Fibroblast of lung (primary cell): Measurements from ENCODE around the gene PRR16. TPM values are rescaled to one million over a fixed set of nuclear protein-coding genes. Genes with fewer than 3 reads are reported as not detected.
A peak's percentile ranks its signal among the peaks of the same experiment; 100 is the strongest.

Experiments used
- DNase-seq, 2 donors: peaks; one replicate each; pipeline versions ENCODE4 v3.0.0 to v3.0.0-alpha.2; 2010; ENCODE audit warnings: low read depth in 2 of 2
- H2AFZ ChIP-seq: 2 replicates; pipeline ENCODE4 v1.5.1; 2012; ENCODE audit warnings: low read length, control low read depth, inconsistent platforms
- H3K27ac ChIP-seq: 2 replicates; pipeline ENCODE4 v1.5.1; 2011; ENCODE audit warnings: low read length, control low read depth; ENCODE audit not compliant: insufficient read depth
- H3K27me3 ChIP-seq: 2 replicates; pipeline ENCODE4 v1.5.1; 2011; ENCODE audit warnings: mild to moderate bottlenecking, low read length; ENCODE audit not compliant: control insufficient read depth, insufficient read depth
- H3K36me3 ChIP-seq: 2 replicates; pipeline ENCODE4 v1.5.1; 2011; ENCODE audit warnings: low read length; ENCODE audit not compliant: control insufficient read depth, insufficient read depth
- H3K4me1 ChIP-seq: 2 replicates; pipeline ENCODE4 v1.5.1; 2011; ENCODE audit warnings: low read length; ENCODE audit not compliant: control insufficient read depth, insufficient read depth; ENCODE audit errors: extremely low read depth
- H3K4me2 ChIP-seq: 2 replicates; pipeline ENCODE4 v1.5.1; 2011; ENCODE audit warnings: low read length, control low read depth; ENCODE audit not compliant: insufficient read depth; ENCODE audit errors: extremely low read depth
- H3K4me3 ChIP-seq, 4 experiments: fragments of 200-600 bp in 1 of 4; sonication (generic) in 1 of 4; replicated peaks in 1 of 4; 2 replicates each; pipeline ENCODE4 v1.5.1; 2011 to 2016; ENCODE audit warnings: low read length in 4 of 4, low read depth in 3 of 4, mild to moderate bottlenecking in 3 of 4, control low read depth in 2 of 4, inconsistent platforms in 1 of 4, mixed read lengths in 1 of 4; ENCODE audit not compliant: insufficient read depth in 1 of 4; ENCODE audit errors: control extremely low read depth in 1 of 4
- H3K79me2 ChIP-seq: 2 replicates; pipeline ENCODE4 v1.5.1; 2012; ENCODE audit warnings: mild to moderate bottlenecking, low read length, inconsistent platforms; ENCODE audit not compliant: control insufficient read depth, insufficient read depth
- H3K9ac ChIP-seq: 2 replicates; pipeline ENCODE4 v1.5.1; 2011; ENCODE audit warnings: mild to moderate bottlenecking, low read length, control low read depth; ENCODE audit not compliant: insufficient read depth
- H3K9me3 ChIP-seq: 2 replicates; pipeline ENCODE4 v1.5.1; 2012; ENCODE audit warnings: low read depth, low read length; ENCODE audit not compliant: control insufficient read depth, insufficient read depth
- H4K20me1 ChIP-seq: 2 replicates; pipeline ENCODE4 v1.5.1; 2011; ENCODE audit warnings: low read length; ENCODE audit not compliant: control insufficient read depth, insufficient read depth; ENCODE audit errors: extremely low read depth
- CTCF ChIP-seq, 2 donors: IDR thresholded peaks in 1 of 2; conservative IDR thresholded peaks in 1 of 2; 1 replicate in 1 of 2; 2 replicates in 1 of 2; pipeline ENCODE4 v1.5.1; 2011 to 2012; ENCODE audit warnings: low read length in 2 of 2, control low read depth in 1 of 2, inconsistent platforms in 1 of 2, low read depth in 1 of 2, mild to moderate bottlenecking in 1 of 2
- EZH2 ChIP-seq: IDR thresholded peaks from 2 replicates; pipeline ENCODE4 v1.5.1; 2012; ENCODE audit warnings: low read length, control low read depth, mild to moderate bottlenecking; ENCODE audit errors: missing control alignments
- polyA plus RNA-seq, 2 donors: library from polyadenylated mRNA; depleted of rRNA in 1 of 2; stranded (reverse) in 1 of 2; unstranded in 1 of 2; fragments of >200 nt; gene quantifications; 2 replicates each; pipeline ENCODE4 v1.2.1, GENCODE V29; 2011 to 2012; ENCODE audit warnings: missing spikeins in 1 of 2
- total RNA-seq: library from RNA; depleted of rRNA; stranded (reverse); fragments of >200 nt; gene quantifications from 2 replicates; pipeline ENCODE4 v1.2.1, GENCODE V29; 2014

PRR16 gene
- total and polyA plus RNA-seq, 2 donors (not counting 1 experiment from before 2014, with no cell fraction given), result 7.3 to 44.6 TPM

GRCh38 chr5:120640778-120641177 lies 176.7 kb downstream of the PRR16 start:
- no peaks in the 10 kb centered on the region for H3K27me3 ChIP-seq
- no peaks in the 10 kb centered on the region for H3K36me3 ChIP-seq
- H3K4me2 ChIP-seq, result no peak overlapping the region
- H3K79me2 ChIP-seq, result no peaks in the 10 kb centered on the region
- no peaks in the 10 kb centered on the region for H3K9me3 ChIP-seq
- no peak overlapping the region for H3K4me3 ChIP-seq
- H3K9ac ChIP-seq, result no peak overlapping the region
- H2AFZ ChIP-seq, result no peak overlapping the region
- no peak for DNase-seq
- TF ChIP-seq EZH2 (no peak), CTCF (conservative IDR thresholded peaks at IDR 0.05 in 1 of 2, IDR thresholded peaks at IDR 0.05 in 1 of 2; ENCODE audit: low read depth in 1 of 2, low read length in 2 of 2) (no peak)
- no peak overlapping the region for H3K27ac ChIP-seq
- no peaks in the 10 kb centered on the region for H4K20me1 ChIP-seq
- H3K4me1 ChIP-seq, result no peaks in the 10 kb centered on the region

GRCh38 chr5:120644516-120644915 lies 180.4 kb downstream of the PRR16 start:
- Histone ChIP-seq H3K9me3 (no peaks in the 10 kb centered on the region), H3K4me1 (no peaks in the 10 kb centered on the region), H4K20me1 (no peaks in the 10 kb centered on the region), H3K36me3 (no peaks in the 10 kb centered on the region), H3K4me3 (no peak overlapping the region), H3K79me2 (no peaks in the 10 kb centered on the region), H3K27ac (no peak overlapping the region), H3K4me2 (no peak overlapping the region), H2AFZ (no peak overlapping the region), H3K27me3 (no peaks in the 10 kb centered on the region), H3K9ac (no peak overlapping the region)
- peak in 1 of 2 donors; percentile 2 for DNase-seq
- no peak for TF ChIP-seq EZH2
- TF ChIP-seq CTCF (conservative IDR thresholded peaks at IDR 0.05 in 1 of 2, IDR thresholded peaks at IDR 0.05 in 1 of 2; ENCODE audit: low read depth in 1 of 2, low read length in 2 of 2), result no peak

- DNase-seq, result peak; percentile 17 to 41
- TF ChIP-seq EZH2 (no peak), CTCF (conservative IDR thresholded peaks at IDR 0.05 in 1 of 2, IDR thresholded peaks at IDR 0.05 in 1 of 2; ENCODE audit: low read depth in 1 of 2, low read length in 2 of 2) (peak; percentile 37 to 61)
- Histone ChIP-seq H4K20me1 (no peaks in the 10 kb centered on the region), H3K79me2 (no peaks in the 10 kb centered on the region), H2AFZ (no peak overlapping the region), H3K9me3 (no peaks in the 10 kb centered on the region), H3K9ac (no peak overlapping the region), H3K36me3 (no peaks in the 10 kb centered on the region), H3K27me3 (no peaks in the 10 kb centered on the region), H3K4me1 (no peaks in the 10 kb centered on the region), H3K4me3 (no peak overlapping the region), H3K4me2 (no peak overlapping the region), H3K27ac (no peak overlapping the region)
These were observed 191.8 kb downstream of the PRR16 start for GRCh38 chr5:120655828-120656435.
